GM18907 (cell line): ENCODE measurements around the gene FAM53B.
A peak's percentile ranks its signal among the peaks of the same experiment; 100 is the strongest.

Source experiments
- ATAC-seq: cut with Tn5 transposase; IDR thresholded peaks from one replicate; pipeline ENCODE4 v1.9.1; 2021; ENCODE audit warnings: mild to moderate bottlenecking, moderate library complexity; ENCODE audit not compliant: unreplicated experiment

The FAM53B gene

GRCh38 chr10:124667425-124668345 is 76.5 kb downstream of the FAM53B start:
- ATAC-seq, result no peak

GRCh38 chr10:124666494-124666893 is 77.7 kb downstream of the FAM53B start:
- ATAC-seq, result no peak

GRCh38 chr10:124665980-124666379 is 78.2 kb downstream of the FAM53B start:
- ATAC-seq, result no peak

- ATAC-seq, result no peak
Observed at GRCh38 chr10:124665558-124665957, 78.6 kb downstream of the FAM53B start.

- ATAC-seq, result no peak
Observed at GRCh38 chr10:124665091-124665490, 79.1 kb downstream of the FAM53B start.

- ATAC-seq, result no peak
Observed at GRCh38 chr10:124663766-124664360, 80.3 kb downstream of the FAM53B start.

GRCh38 chr10:124663228-124663627 is 81.0 kb downstream of the FAM53B start:
- ATAC-seq, result no peak

GRCh38 chr10:124661660-124662180 is 82.5 kb downstream of the FAM53B start:
- ATAC-seq, result no peak

- ATAC-seq, result no peak
Observed at GRCh38 chr10:124660404-124661125, 83.6 kb downstream of the FAM53B start.

- ATAC-seq, result no peak
Observed at GRCh38 chr10:124659380-124659779, 84.8 kb downstream of the FAM53B start.

GRCh38 chr10:124658591-124659242 is 85.5 kb downstream of the FAM53B start:
- no peak for ATAC-seq

GRCh38 chr10:124657806-124658205 is 86.4 kb downstream of the FAM53B start:
- peak; percentile 50 for ATAC-seq

- no peak for ATAC-seq
Observed at GRCh38 chr10:124656541-124656940, 87.6 kb downstream of the FAM53B start.

- no peak for ATAC-seq
Observed at GRCh38 chr10:124656113-124656490, 88.1 kb downstream of the FAM53B start.

GRCh38 chr10:124655191-124656112 is 88.7 kb downstream of the FAM53B start:
- no peak for ATAC-seq

GRCh38 chr10:124654686-124655085 is 89.5 kb downstream of the FAM53B start:
- ATAC-seq, result no peak

GRCh38 chr10:124653811-124654651 is 90.1 kb downstream of the FAM53B start:
- no peak for ATAC-seq

GRCh38 chr10:124653311-124653710 is 90.9 kb downstream of the FAM53B start:
- ATAC-seq, result no peak

GRCh38 chr10:124652701-124653100 is 91.5 kb downstream of the FAM53B start:
- ATAC-seq, result no peak
